ENCODE data around the gene VPS13D. TPM values are rescaled to one million over a fixed set of nuclear protein-coding genes. Genes with fewer than 3 reads are reported as not detected.

Gene VPS13D
- total and polyA plus RNA-seq, 10 of the 15 experiments (the other 5 are each of a cell fraction or from before 2014, with no cell fraction given), result 1.4 to 16.9 (median 8.5) TPM

GRCh38 chr1:12180903-12181302 lies 48.9 kb upstream of the VPS13D start:
- intact Hi-C loops (cut with micrococcal nuclease; ENCODE audit: unreplicated experiment), result no loop called here
- H3K27me3 ChIP-seq (replicated peaks in 1 of 2; ENCODE audit: control insufficient read depth in 2 of 2, insufficient read depth in 2 of 2, low read length in 1 of 2), result no peaks in the 10 kb centered on the region
- H3K79me2 ChIP-seq (ENCODE audit: control insufficient read depth, insufficient read depth, low read length), result peaks cover 50% of the 10 kb centered on the region
- FAIRE-seq (no peak), ATAC-seq (no peak), DNase-seq (ENCODE audit: low read depth, low spot score) (no peak)
- WGBS (ENCODE audit: insufficient coverage, insufficient replicate concordance, low lambda C conversion rate, missing lambda C conversion rate), result 87% methylated on average over 7 of the region's 7 CpGs
- no peak overlapping the region for H3K4me3 ChIP-seq
- peaks cover 41% of the 10 kb centered on the region for H3K4me1 ChIP-seq (ENCODE audit: control insufficient read depth, insufficient read depth, low read length)
- ChIA-PET SMC1A (ENCODE audit: uncharacterized antibody, unreplicated experiment) (interaction anchor here (0.7 kb wide), 1 partner anchor 7 kb away, joined by 3 read pairs; no protein-coding TSS in a partner anchor), CTCF (interaction anchor here (1.4 to 3.7 kb wide), 2 partner anchors 11 to 56 kb away, joined by 3 to 28 read pairs; no protein-coding TSS in a partner anchor), POLR2A (no interaction called here), RAD21 (ENCODE audit: unreplicated experiment) (no interaction called here)
- no peak overlapping the region for H3K27ac ChIP-seq (ENCODE audit: control insufficient read depth, insufficient read depth)
- H4K20me1 ChIP-seq (ENCODE audit: control insufficient read depth, insufficient read depth), result peaks cover 5% of the 10 kb centered on the region; the same call in 1 of the 2 replicates
- no peaks in the 10 kb centered on the region for H3K9me3 ChIP-seq (replicated peaks; ENCODE audit: control insufficient read depth, insufficient read depth, low read length)
- no peak overlapping the region for H3K9ac ChIP-seq (ENCODE audit: control insufficient read depth, insufficient read depth, low read length)
- peaks cover 10% of the 10 kb centered on the region in 2 experiments for H3K36me3 ChIP-seq (ENCODE audit: control insufficient read depth in 2 of 2, insufficient read depth in 2 of 2, low read length in 1 of 2)
- H2AFZ ChIP-seq (ENCODE audit: control insufficient read depth, low read depth, low read length), result no peak overlapping the region
- in situ Hi-C loops (cut with MboI), result no loop called here
- no peak overlapping the region for H3K4me2 ChIP-seq (ENCODE audit: control insufficient read depth, insufficient read depth)
- TF ChIP-seq ZNF592 (IDR thresholded peaks at IDR 0.05) (no peak), POLR2A (IDR thresholded peaks at IDR 0.05; ENCODE audit: low read depth, low read length) (peak; percentile 17; the same call in 1 of the 2 replicates), GABPA (IDR thresholded peaks at IDR 0.05; ENCODE audit: low read depth) (no peak)
- BruUV-seq (replicated peaks), result no TSS peak
